ENCODE results near the gene TTC33. TPM values are rescaled to one million over a fixed set of nuclear protein-coding genes. Genes with fewer than 3 reads are reported as not detected.
A peak's percentile ranks its signal among the peaks of the same experiment; 100 is the strongest.

The TTC33 gene
- total and polyA plus RNA-seq, 4 donors = 5.3 to 30.5 (median 7.8) TPM

DNA sequence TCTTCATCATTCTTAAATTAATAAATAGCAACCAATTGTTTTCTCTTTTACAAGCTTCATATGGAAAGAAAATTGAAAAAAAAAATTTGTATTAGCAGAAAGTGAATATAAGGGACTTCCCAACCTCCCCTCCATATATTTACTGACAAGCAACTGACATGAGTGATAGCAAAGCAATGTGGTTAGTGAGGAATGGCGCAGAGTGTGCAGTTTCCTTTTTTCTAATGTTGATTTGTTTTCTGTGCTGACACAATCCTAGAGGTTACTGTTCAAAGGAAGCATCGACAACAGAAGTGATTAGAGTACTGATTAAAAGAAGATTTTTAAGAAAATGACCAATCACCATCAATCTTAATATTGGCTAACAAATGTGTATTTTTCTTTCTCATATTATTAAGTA lies 77.7 kb downstream of the TTC33 start:
- TF ChIP-seq, protein P1, sequence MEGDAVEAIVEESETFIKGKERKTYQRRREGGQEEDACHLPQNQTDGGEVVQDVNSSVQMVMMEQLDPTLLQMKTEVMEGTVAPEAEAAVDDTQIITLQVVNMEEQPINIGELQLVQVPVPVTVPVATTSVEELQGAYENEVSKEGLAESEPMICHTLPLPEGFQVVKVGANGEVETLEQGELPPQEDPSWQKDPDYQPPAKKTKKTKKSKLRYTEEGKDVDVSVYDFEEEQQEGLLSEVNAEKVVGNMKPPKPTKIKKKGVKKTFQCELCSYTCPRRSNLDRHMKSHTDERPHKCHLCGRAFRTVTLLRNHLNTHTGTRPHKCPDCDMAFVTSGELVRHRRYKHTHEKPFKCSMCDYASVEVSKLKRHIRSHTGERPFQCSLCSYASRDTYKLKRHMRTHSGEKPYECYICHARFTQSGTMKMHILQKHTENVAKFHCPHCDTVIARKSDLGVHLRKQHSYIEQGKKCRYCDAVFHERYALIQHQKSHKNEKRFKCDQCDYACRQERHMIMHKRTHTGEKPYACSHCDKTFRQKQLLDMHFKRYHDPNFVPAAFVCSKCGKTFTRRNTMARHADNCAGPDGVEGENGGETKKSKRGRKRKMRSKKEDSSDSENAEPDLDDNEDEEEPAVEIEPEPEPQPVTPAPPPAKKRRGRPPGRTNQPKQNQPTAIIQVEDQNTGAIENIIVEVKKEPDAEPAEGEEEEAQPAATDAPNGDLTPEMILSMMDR (IDR thresholded peaks at IDR 0.05; ENCODE audit: control extremely low read depth, extremely low read depth) = no peak
- 17 to 48% methylated on average over 2 of the region's 2 CpGs for WGBS, 2 donors
- H3K27me3 ChIP-seq (ENCODE audit: control insufficient read depth in 3 of 3, insufficient read depth in 3 of 3, low read length in 2 of 3) = peaks cover 0 to 13% (median 13%) of the 10 kb centered on the region in 3 donors
- H3K27ac ChIP-seq (ENCODE audit: low read depth in 1 of 2, low read length in 1 of 2) = no peak overlapping the region
- H3K9me3 ChIP-seq (ENCODE audit: control insufficient read depth in 4 of 4, insufficient read depth in 3 of 4, low read length in 3 of 4) = no peaks in the 10 kb centered on the region
- ATAC-seq (ENCODE audit: insufficient read depth, low FRiP score) = no peak
- H3K4me3 ChIP-seq = no peak overlapping the region
- peak in 1 of 3 donors; percentile 9 for DNase-seq
- peaks cover 0 to 30% (median 5%) of the 10 kb centered on the region in 5 donors for H3K4me1 ChIP-seq (ENCODE audit: control insufficient read depth in 5 of 5, insufficient read depth in 5 of 5, low read length in 5 of 5)
- peaks cover 0 to 2% (median 0%) of the 10 kb centered on the region in 4 donors for H3K36me3 ChIP-seq (ENCODE audit: control insufficient read depth in 4 of 4, insufficient read depth in 4 of 4, low read length in 4 of 4)
- no peak overlapping the region for H3K9ac ChIP-seq (ENCODE audit: insufficient read depth in 1 of 2, low read length in 2 of 2)

DNA sequence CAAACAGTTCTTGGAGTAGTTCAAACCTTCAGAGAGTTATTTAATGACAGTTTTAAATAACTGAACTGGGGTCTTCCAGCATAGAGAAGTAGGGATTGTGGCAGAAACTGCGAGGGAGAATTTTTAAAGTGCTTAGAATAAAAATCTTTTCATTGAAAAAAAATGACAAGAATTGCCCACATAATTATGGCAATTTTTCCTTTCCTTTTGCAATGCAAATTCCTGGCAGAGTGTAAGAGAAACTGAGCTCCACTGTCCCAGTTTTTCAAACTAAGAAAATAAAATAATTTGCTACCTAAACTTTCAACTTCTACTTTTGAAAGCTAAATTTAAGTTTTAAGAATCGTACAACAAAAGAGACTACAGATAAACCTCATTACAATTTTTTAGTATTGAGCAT lies 78.3 kb downstream of the TTC33 start:
- Histone ChIP-seq H3K4me3 (no peak overlapping the region), H3K9ac (ENCODE audit: insufficient read depth in 1 of 2, low read length in 2 of 2) (no peak overlapping the region), H3K9me3 (ENCODE audit: control insufficient read depth in 4 of 4, insufficient read depth in 3 of 4, low read length in 3 of 4) (no peaks in the 10 kb centered on the region), H3K4me1 (ENCODE audit: control insufficient read depth in 5 of 5, insufficient read depth in 5 of 5, low read length in 5 of 5) (peaks cover 0 to 29% (median 5%) of the 10 kb centered on the region in 5 donors), H3K27me3 (ENCODE audit: control insufficient read depth in 3 of 3, insufficient read depth in 3 of 3, low read length in 2 of 3) (peaks cover 0 to 13% (median 13%) of the 10 kb centered on the region in 3 donors), H3K36me3 (ENCODE audit: control insufficient read depth in 4 of 4, insufficient read depth in 4 of 4, low read length in 4 of 4) (peaks cover 0 to 2% (median 0%) of the 10 kb centered on the region in 4 donors), H3K27ac (ENCODE audit: low read depth in 1 of 2, low read length in 1 of 2) (peak overlapping the region in 1 of 2 donors; percentile 31)
- DNase-seq = peak in 1 of 3 donors; percentile 5
- ATAC-seq (ENCODE audit: insufficient read depth, low FRiP score) = no peak
- TF ChIP-seq, protein P1 (IDR thresholded peaks at IDR 0.05; ENCODE audit: control extremely low read depth, extremely low read depth) = no peak
- WGBS, 2 donors = 60 to 75% methylated on average over 2 of the region's 2 CpGs

DNA sequence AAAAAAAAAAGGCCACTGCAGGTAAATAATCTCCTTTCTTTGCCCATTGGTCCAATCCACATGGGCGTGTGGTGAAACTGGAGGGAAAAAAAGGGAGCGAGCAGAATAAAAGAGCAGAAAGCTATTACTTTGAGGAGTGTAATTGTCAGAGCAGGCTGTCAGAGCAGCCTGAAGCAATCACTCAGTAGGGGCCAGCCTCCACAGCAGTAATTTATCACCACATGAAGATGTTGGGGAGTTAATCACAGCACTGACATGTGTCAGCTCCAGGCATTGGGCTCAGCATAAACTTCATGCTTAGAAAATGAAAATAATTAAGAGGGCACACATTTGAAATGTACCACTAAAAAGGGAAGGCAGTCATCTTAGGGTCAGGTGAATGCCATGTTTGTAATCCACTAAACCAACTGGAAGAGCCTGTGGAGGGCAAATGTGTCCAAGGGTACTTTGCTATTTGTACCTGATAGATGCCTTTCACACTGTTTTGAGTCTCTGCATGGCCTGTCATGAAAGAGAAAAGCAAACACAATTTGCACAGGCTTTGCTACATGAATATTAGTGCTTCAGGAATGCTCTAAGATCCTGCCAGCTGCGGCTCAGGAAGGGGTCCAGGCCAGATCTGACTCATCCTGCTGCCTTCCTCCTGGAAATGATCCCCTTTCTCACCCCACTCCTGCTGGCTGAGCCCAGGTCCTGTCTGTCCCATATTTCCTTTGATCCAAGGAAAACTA lies 79.0 kb downstream of the TTC33 start:
- TF ChIP-seq, protein P1 (IDR thresholded peaks at IDR 0.05; ENCODE audit: control extremely low read depth, extremely low read depth) = no peak
- ATAC-seq (ENCODE audit: insufficient read depth, low FRiP score) (no peak), DNase-seq (peak in 1 of 3 donors; percentile 2)
- peaks cover 0 to 27% (median 4%) of the 10 kb centered on the region in 5 donors for H3K4me1 ChIP-seq (ENCODE audit: control insufficient read depth in 5 of 5, insufficient read depth in 5 of 5, low read length in 5 of 5)
- 74 to 82% methylated on average over 3 of the region's 3 CpGs for WGBS, 2 donors
- H3K27ac ChIP-seq (ENCODE audit: low read depth in 1 of 2, low read length in 1 of 2) = peak overlapping the region; percentile 28 to 31
- H3K36me3 ChIP-seq (ENCODE audit: control insufficient read depth in 4 of 4, insufficient read depth in 4 of 4, low read length in 4 of 4) = peaks cover 0 to 2% (median 0%) of the 10 kb centered on the region in 4 donors
- H3K27me3 ChIP-seq (ENCODE audit: control insufficient read depth in 3 of 3, insufficient read depth in 3 of 3, low read length in 2 of 3) = peaks cover 0 to 13% (median 10%) of the 10 kb centered on the region in 3 donors
- no peaks in the 10 kb centered on the region for H3K9me3 ChIP-seq (ENCODE audit: control insufficient read depth in 4 of 4, insufficient read depth in 3 of 4, low read length in 3 of 4)
- H3K9ac ChIP-seq (ENCODE audit: insufficient read depth in 1 of 2, low read length in 2 of 2) = no peak overlapping the region
- H3K4me3 ChIP-seq = no peak overlapping the region
